ENCODE data around the gene TNFSF9. TPM values are rescaled to one million over a fixed set of nuclear protein-coding genes. Genes with fewer than 3 reads are reported as not detected.
"Not testable (repeated sequence)": the region's sequence is repeated elsewhere in the genome, so short reads cannot be mapped to it uniquely, and the experiment has no call there.

The TNFSF9 gene
- polyA plus RNA-seq, 4 donors: 0.20 to 2.4 (median 0.39) TPM

DNA sequence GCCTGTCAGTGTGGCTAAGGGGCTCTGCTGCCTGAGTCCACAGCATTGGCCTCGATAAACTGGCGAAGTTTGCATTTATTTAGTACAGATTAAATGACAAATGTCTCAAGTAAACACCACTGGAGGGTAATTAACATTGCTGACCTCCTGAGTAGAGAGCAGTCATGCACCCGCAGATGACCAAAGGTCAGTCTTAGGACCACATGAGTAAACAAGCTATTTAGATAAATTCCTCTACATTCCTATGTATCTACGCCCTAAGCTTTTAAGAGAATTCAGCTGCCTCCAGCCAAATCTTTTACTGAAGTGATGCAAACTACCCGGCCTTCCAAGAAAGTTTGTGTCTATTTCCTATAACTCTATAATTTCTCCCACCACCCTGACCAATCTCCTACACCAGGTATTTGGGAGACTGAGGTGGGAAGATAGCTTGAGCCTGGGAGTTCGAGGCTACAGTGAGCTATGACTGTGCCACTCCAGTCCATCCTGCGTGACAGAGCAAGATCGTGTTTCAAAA, 37.2 kb downstream of the TNFSF9 start:
- DNase-seq (ENCODE audit: low read depth in 4 of 4, low spot score in 3 of 4): no peak

DNA sequence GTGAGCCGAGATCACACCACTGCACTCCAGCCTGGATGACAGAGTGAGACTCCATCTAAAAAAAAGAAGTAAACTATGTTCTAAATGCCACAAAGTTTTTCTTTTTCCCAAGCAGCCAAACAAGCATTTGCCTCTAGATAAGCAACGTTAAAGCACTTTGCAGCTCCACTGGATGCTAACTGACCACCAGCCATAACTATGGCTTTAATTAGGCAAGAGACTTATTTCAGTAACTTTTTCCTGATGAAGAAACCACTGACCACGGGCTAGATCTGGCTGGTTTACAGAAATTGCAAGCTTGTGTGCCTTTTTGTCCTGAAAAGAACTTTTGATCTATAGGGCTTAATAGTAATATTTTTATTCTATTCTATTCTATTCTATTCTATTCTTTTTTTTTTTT, 38.0 kb downstream of the TNFSF9 start:
- DNase-seq (ENCODE audit: low read depth in 4 of 4, low spot score in 3 of 4): no peak

DNA sequence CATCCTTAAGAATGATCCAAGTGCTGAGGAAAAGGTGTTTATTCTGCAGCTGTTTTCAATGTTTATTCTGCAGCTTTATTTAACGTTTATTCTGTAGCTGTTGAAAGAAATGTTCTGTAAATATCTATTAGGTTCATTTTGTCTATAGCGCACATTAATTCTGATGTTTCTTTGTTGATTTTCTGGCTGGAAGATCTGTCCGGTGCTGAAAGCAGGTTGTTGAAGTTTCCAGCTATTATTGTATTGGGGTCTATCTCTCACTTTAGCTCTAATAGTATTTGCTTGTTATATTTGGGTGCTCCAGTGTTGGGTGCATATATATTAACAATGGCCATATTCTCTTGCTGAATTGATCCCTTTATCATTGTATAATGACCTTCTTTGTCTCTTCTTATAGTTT, 39.9 kb downstream of the TNFSF9 start:
- no peak for DNase-seq (ENCODE audit: low read depth in 4 of 4, low spot score in 3 of 4)

DNA sequence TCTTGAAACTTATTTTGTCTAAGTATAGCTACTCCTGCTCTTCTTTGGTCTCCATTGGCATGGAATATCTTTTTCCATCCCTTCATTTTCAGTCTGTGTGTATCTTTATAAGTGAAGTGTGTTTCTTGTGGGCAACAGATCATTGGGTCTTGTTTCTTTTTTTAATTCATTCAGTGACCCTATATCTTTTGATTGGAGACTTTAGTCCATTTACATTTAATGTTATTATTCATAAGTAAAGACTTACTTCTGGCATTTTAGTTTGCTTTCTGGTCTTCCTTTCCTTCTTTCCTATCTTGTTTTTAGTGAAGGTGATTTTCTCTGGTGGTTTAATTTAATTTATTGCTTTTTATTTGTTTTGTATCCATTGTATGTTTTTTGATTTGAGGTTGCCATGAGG, 40.3 kb downstream of the TNFSF9 start:
- no peak for DNase-seq (ENCODE audit: low read depth in 4 of 4, low spot score in 3 of 4)

DNA sequence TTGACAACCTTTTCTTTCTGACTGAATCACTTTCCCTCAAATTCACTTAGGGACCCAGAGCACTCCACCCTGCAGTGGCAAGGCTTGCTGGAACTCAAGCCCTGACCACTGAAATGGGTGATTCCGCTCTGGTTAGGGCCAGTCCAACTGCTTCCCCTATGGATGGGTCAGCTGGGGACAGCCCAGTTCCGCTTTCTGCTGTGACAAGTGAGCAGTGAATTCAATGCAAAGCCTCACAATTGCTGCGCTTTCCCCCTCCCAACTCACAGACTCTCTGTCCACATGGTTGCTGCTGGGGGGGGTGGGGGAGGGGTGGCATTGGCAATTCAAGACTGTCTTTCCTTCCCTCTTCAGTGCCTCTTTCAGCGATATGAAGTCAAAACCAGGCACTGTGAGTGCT, 41.4 kb downstream of the TNFSF9 start:
- no peak for DNase-seq (ENCODE audit: low read depth in 4 of 4, low spot score in 3 of 4)

DNA sequence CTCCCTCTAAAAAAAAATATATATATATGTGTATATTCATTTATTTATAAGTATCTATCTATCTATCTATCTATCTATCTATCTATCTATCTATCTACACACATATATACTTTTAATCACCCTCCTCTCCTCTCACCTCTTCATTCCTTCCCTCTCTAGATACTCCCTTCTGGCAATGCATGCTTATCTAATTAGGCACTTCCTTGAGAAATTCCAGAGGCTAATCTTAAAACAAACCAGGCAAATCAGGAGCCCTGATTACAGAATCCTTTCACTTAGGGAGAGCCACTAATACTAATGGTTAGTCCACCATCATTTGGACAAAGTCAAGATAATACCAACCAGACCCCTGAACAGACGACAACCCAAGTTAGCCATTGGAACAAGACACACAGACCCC, 42.5 kb downstream of the TNFSF9 start:
- no peak for DNase-seq (ENCODE audit: low read depth in 4 of 4, low spot score in 3 of 4)

DNA sequence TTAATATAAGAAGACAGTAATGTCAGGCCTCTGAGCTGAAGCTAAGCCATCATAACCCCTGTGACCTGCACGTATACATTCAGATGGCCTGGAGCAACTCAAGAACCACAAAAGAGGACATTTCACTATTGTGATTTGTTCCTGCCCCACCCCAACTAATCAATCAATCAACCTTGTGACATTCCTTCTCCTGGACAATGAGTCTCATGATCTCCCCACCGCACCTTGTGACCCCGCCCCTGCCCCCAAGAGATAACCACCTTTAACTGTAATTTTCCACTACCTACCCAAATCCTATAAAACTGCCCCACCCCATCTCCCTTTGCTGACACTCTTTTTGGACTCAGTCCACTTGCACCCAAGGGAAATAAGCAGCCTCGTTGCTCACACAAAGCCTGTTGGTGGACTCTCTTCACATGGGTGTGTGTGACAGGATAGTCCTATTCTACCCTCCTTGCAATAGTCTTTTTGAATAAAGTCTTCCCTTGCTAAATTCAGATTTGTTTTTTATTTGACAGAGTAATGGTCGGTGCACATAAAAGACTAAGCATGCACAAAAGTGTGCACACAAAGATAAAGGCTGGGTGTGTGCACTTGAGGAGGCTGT, 46.1 kb downstream of the TNFSF9 start:
- DNase-seq (ENCODE audit: low read depth in 4 of 4, low spot score in 3 of 4): no peak

DNA sequence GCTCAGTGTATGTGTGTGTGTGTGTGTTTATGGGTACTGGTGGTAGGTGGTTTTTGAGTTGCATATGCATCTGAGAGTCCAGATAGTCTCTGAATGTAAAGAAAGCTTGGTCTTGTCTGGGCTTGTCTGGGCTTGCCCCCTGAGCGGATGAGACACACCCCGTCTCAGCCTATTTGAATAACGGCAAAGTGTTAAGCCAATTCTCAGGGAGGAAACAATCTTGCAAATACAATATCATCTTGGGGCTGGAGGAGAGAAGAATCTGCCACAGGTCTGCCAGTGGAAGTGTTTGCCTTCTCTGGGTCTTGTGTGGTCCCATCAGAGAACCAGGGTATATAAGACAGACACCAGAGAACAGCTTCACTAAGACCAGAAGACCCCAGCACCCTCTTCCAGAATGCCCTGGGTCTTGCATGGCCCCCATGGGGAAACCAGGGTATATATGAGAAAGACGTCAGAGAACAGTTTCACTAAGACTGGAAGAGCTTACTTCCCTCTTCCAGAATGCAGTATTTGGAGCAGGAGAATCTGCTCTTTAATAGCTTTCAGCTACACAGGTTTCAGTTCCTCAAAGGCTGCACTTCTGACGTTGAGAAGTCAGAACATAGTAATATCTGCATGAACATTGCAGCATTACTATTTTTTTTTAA, 46.8 kb downstream of the TNFSF9 start:
- no peak for DNase-seq (ENCODE audit: low read depth in 4 of 4, low spot score in 3 of 4)

DNA sequence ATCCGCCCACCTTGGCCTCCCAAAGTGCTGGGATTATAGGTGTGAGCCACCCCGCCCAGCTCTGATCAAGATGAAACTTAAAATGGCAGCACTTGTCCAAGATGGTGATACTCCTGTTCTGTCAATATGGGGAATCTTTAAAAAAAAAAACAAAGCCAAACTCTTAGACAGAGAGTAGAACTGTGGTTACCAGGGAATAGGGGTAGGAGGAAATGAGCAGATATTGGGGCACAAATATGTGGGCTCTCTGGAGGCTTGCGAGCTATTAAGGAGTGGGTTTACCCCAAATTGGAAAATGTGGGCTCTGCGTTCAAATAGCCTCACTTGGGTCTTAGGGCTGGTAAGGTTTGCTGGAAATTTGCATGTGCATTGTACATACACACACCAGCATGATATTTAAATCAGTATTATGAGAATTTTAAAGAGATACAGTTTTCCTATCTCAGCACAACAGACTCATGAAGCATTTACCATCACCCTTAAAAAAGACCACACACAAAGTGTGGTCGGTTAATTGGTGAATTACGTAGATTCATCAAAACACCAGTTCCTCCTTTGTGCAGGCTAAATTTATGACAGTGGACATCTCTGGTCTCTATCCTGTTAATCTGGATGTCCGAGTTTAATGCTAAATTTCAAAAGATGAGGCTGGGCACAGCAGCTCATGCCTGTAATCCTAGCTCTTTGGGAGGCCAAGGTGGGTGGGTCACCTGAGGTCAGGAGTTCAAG, 48.8 kb downstream of the TNFSF9 start:
- no peak for DNase-seq (ENCODE audit: low read depth in 4 of 4, low spot score in 3 of 4)

DNA sequence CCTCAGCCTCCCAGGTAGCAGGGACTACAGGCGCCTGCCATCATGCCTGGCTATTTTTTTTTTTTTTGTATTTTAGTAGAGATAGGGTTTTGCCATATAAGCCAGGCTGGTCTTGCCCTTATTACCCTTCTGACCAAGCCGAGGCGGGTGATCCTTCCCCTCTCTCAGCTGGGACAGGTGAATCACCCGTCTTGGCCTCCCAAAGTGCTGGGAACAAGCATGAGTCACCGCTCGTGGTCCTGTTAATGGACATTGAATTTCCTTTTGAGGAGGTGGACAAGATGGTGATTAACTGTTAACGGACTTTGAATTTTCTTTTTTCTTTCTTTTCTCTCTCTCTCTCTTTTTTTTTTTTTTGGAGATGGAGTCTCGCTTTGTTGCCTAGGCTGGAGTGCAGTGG, 49.5 kb downstream of the TNFSF9 start:
- DNase-seq (ENCODE audit: low read depth in 4 of 4, low spot score in 3 of 4): no peak

DNA sequence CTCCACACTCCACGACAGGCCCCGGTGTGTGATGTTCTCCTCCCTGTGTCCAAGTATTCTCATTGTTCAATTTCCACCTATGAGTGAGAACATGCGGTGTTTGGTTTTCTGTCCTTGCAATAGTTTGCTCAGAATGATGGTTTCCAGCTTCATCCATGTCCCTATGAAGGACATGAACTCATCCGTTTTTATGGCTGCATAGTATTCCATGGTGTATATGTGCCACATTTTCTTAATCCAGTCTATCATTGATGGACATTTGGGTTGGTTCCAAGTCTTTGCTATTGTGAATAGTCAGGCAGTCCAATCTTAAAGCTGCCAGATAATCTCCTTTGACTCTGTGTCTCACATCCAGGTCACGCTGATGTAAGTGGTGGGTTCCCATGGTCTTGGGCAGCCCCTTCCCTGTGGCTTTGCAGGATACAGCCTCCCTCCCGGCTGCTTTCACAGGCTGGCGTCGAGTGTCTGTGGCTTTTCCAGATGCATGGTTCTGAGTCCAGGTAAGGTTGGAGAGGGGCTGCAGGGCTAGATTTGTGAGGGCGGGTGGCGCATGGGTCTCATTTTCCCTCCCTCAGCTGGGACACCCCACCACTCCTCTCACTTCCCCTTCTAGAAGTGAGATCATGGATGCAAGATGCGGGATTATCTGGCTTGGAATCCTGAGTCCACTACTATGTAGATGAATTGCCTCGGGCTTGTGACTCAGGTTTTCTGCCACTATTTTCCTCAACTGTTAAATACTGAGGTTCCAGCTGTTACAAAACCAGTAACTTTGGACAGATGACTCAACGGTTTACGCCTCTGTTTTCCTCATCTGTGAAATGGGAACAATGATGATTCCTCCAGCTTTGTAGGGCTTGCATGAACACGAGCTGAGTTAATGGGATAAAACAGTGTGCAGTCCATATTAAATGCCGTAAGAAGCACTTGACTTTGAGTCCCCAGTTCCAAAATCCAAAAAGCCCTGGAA, 52.0 kb downstream of the TNFSF9 start:
- not testable (repeated sequence) for DNase-seq (ENCODE audit: low read depth in 4 of 4, low spot score in 3 of 4)

Other genes with a start within 250 kb of the TNFSF9 start
- under 1 TPM in 3 of 4 donors, not detected in 1; 0.10 to 0.20 (median 0.11) TPM for gene ACER1, start 197.4 kb upstream of the TNFSF9 start, polyA plus RNA-seq (ENCODE audit: insufficient read length in 4 of 4)
- 10 to 100 TPM; 47.0 to 65.3 (median 57.5) TPM for gene CLPP, start 169.5 kb upstream of the TNFSF9 start, polyA plus RNA-seq (ENCODE audit: insufficient read length in 4 of 4)
- gene ALKBH7, start 158.2 kb upstream of the TNFSF9 start, polyA plus RNA-seq (ENCODE audit: insufficient read length in 4 of 4): 10 to 100 TPM; 40.0 to 91.4 (median 43.3) TPM
- gene PSPN, start 155.1 kb upstream of the TNFSF9 start, polyA plus RNA-seq (ENCODE audit: insufficient read length in 4 of 4): 1 to 10 TPM; 1.5 to 3.3 (median 2.3) TPM
- gene GTF2F1, start 137.9 kb upstream of the TNFSF9 start, polyA plus RNA-seq (ENCODE audit: insufficient read length in 4 of 4): 10 to 100 TPM; 67.6 to 99.8 (median 85.7) TPM
- 100 to 1,000 TPM; 259 to 351 (median 275) TPM for gene KHSRP, start 106.2 kb upstream of the TNFSF9 start, polyA plus RNA-seq (ENCODE audit: insufficient read length in 4 of 4)
- gene SLC25A41, start 97.3 kb upstream of the TNFSF9 start, polyA plus RNA-seq (ENCODE audit: insufficient read length in 4 of 4): under 1 TPM; 0.21 to 0.88 (median 0.58) TPM
- gene SLC25A23, start 71.2 kb upstream of the TNFSF9 start, polyA plus RNA-seq (ENCODE audit: insufficient read length in 4 of 4): 10 to 100 TPM; 55.2 to 85.1 (median 68.6) TPM
- 10 to 100 TPM in 3 of 4 donors, under 1 TPM in 1; 0.55 to 39.8 (median 24.0) TPM for gene CRB3, start 66.8 kb upstream of the TNFSF9 start, polyA plus RNA-seq (ENCODE audit: insufficient read length in 4 of 4)
- 10 to 100 TPM in 3 of 4 donors, 1 to 10 TPM in 1; 1.5 to 40.6 (median 36.1) TPM for gene DENND1C, start 49.2 kb upstream of the TNFSF9 start, polyA plus RNA-seq (ENCODE audit: insufficient read length in 4 of 4)
- gene TUBB4A, start 28.7 kb upstream of the TNFSF9 start, polyA plus RNA-seq (ENCODE audit: insufficient read length in 4 of 4): 10 to 100 TPM in 3 of 4 donors, 1 to 10 TPM in 1; 5.8 to 47.2 (median 31.2) TPM
- not detected for gene CD70, start 60.1 kb downstream of the TNFSF9 start, polyA plus RNA-seq (ENCODE audit: insufficient read length in 4 of 4)
- gene TNFSF14, start 139.1 kb downstream of the TNFSF9 start, polyA plus RNA-seq (ENCODE audit: insufficient read length in 4 of 4): under 1 TPM in 3 of 4 donors, not detected in 1; 0.08 to 0.13 (median 0.08) TPM
- gene C3, start 189.6 kb downstream of the TNFSF9 start, polyA plus RNA-seq (ENCODE audit: insufficient read length in 4 of 4): 10 to 100 TPM; 15.0 to 24.7 (median 20.0) TPM
- 10 to 100 TPM; 43.0 to 67.8 (median 58.7) TPM for gene GPR108, start 206.6 kb downstream of the TNFSF9 start, polyA plus RNA-seq (ENCODE audit: insufficient read length in 4 of 4)
- 10 to 100 TPM; 48.8 to 67.9 (median 62.3) TPM for gene TRIP10, start 208.7 kb downstream of the TNFSF9 start, polyA plus RNA-seq (ENCODE audit: insufficient read length in 4 of 4)
- 10 to 100 TPM in 1 of 4 donors, 1 to 10 TPM in 2, under 1 TPM in 1; 0.64 to 10.5 (median 6.6) TPM for gene SH2D3A, start 236.4 kb downstream of the TNFSF9 start, polyA plus RNA-seq (ENCODE audit: insufficient read length in 4 of 4)
- 1 to 10 TPM; 1.1 to 4.2 (median 1.7) TPM for gene VAV1, start 241.7 kb downstream of the TNFSF9 start, polyA plus RNA-seq (ENCODE audit: insufficient read length in 4 of 4)